H9 (cell line): ENCODE data around the gene TEX35. TPM values are rescaled to one million over a fixed set of nuclear protein-coding genes. Genes with fewer than 3 reads are reported as not detected.

Experiments used
- DNase-seq: peaks from one replicate; pipeline ENCODE4 v3.0.0-alpha.2; 2017
- H2AFZ ChIP-seq: one replicate; pipeline ENCODE4 v1.6.1; 2013; ENCODE audit warnings: mild to moderate bottlenecking, low read length, control low read depth, moderate library complexity
- H2AK5ac ChIP-seq: 2 replicates; pipeline ENCODE4 v1.6.1; 2013; ENCODE audit warnings: low read length, control low read depth, mixed read lengths; ENCODE audit not compliant: insufficient read length
- H2BK120ac ChIP-seq: one replicate; pipeline ENCODE4 v1.6.1; 2013; ENCODE audit warnings: low read depth, mild to moderate bottlenecking, low read length, control low read depth, inconsistent platforms; ENCODE audit not compliant: poor library complexity, severe bottlenecking
- H2BK12ac ChIP-seq: 2 replicates; pipeline ENCODE4 v1.6.1; 2013; ENCODE audit warnings: low read length, control low read depth, mixed read lengths, low read depth; ENCODE audit not compliant: insufficient read length
- H2BK15ac ChIP-seq: 2 replicates; pipeline ENCODE4 v1.6.1; 2013; ENCODE audit warnings: low read depth, low read length, control low read depth
- H2BK20ac ChIP-seq: one replicate; pipeline ENCODE4 v1.6.1; 2013; ENCODE audit warnings: low read depth, mild to moderate bottlenecking, low read length, control low read depth, inconsistent platforms; ENCODE audit not compliant: poor library complexity, severe bottlenecking
- H2BK5ac ChIP-seq: 2 replicates; pipeline ENCODE4 v1.6.1; 2013; ENCODE audit warnings: low read length, control low read depth, mixed read lengths; ENCODE audit not compliant: insufficient read length
- H3K14ac ChIP-seq: 2 replicates; pipeline ENCODE4 v1.6.1; 2013; ENCODE audit warnings: low read length, control low read depth; ENCODE audit not compliant: insufficient read depth
- H3K18ac ChIP-seq: 2 replicates; pipeline ENCODE4 v1.6.1; 2013; ENCODE audit warnings: low read depth, mild to moderate bottlenecking, mixed read lengths, low read length, control low read depth; ENCODE audit not compliant: insufficient read length
- H3K23ac ChIP-seq: 2 replicates; pipeline ENCODE4 v1.6.1; 2013; ENCODE audit warnings: low read length, control low read depth, mixed read lengths, low read depth; ENCODE audit not compliant: insufficient read length
- H3K23me2 ChIP-seq: 2 replicates; pipeline ENCODE4 v1.6.1; 2013; ENCODE audit warnings: low read depth, mild to moderate bottlenecking, mixed read lengths, low read length, control low read depth; ENCODE audit not compliant: insufficient read length, poor library complexity, severe bottlenecking
- H3K27ac ChIP-seq: 2 replicates; pipeline ENCODE4 v1.5.1; 2013; ENCODE audit warnings: low read length, control low read depth, mixed read lengths, low read depth; ENCODE audit not compliant: insufficient read length
- H3K27me3 ChIP-seq: 2 replicates; pipeline ENCODE4 v1.6.1; 2013; ENCODE audit warnings: low read length, control low read depth, inconsistent platforms; ENCODE audit not compliant: insufficient read depth
- H3K4ac ChIP-seq: 2 replicates; pipeline ENCODE4 v1.6.1; 2013; ENCODE audit warnings: low read depth, mild to moderate bottlenecking, control low read depth, inconsistent platforms, low read length, moderate library complexity
- H3K4me1 ChIP-seq: 2 replicates; pipeline ENCODE4 v1.6.1; 2013; ENCODE audit warnings: low read length, control low read depth, inconsistent platforms; ENCODE audit not compliant: insufficient read depth
- H3K4me2 ChIP-seq: 2 replicates; pipeline ENCODE4 v1.6.1; 2013; ENCODE audit warnings: low read length, control low read depth, mixed read lengths; ENCODE audit not compliant: insufficient read length, insufficient read depth
- H3K56ac ChIP-seq: 2 replicates; pipeline ENCODE4 v1.6.1; 2013; ENCODE audit warnings: low read depth, mild to moderate bottlenecking, mixed read lengths, low read length, control low read depth; ENCODE audit not compliant: insufficient read length
- H3K79me1 ChIP-seq: 2 replicates; pipeline ENCODE4 v1.6.1; 2013; ENCODE audit warnings: low read depth, mild to moderate bottlenecking, moderate library complexity, low read length, control low read depth, inconsistent platforms; ENCODE audit not compliant: insufficient read depth, poor library complexity, severe bottlenecking
- H3K79me2 ChIP-seq: 2 replicates; pipeline ENCODE4 v1.6.1; 2013; ENCODE audit warnings: low read length, control low read depth, inconsistent platforms; ENCODE audit not compliant: insufficient read depth
- H3K9ac ChIP-seq: 2 replicates; pipeline ENCODE4 v1.6.1; 2013; ENCODE audit warnings: low read length, control low read depth, mixed read lengths; ENCODE audit not compliant: insufficient read length; ENCODE audit errors: extremely low read depth
- H3K9me3 ChIP-seq: one replicate; pipeline ENCODE4 v1.6.1; 2013; ENCODE audit warnings: low read depth, low read length, inconsistent platforms; ENCODE audit not compliant: control insufficient read depth
- H3T11ph ChIP-seq: one replicate; pipeline ENCODE4 v1.6.1; 2013; ENCODE audit warnings: mild to moderate bottlenecking, low read length, control low read depth, inconsistent platforms
- H4K20me1 ChIP-seq: one replicate; pipeline ENCODE4 v1.6.1; 2013; ENCODE audit not compliant: control insufficient read depth, insufficient read length, insufficient read depth
- H4K5ac ChIP-seq: 2 replicates; pipeline ENCODE4 v1.6.1; 2013; ENCODE audit warnings: low read depth, mild to moderate bottlenecking, mixed read lengths, low read length, control low read depth; ENCODE audit not compliant: insufficient read length
- H4K8ac ChIP-seq: replicated peaks from 2 replicates; pipeline ENCODE4 v1.6.1; 2013; ENCODE audit warnings: low read length, control low read depth, mixed read lengths, low read depth; ENCODE audit not compliant: insufficient read length
- H4K91ac ChIP-seq: 2 replicates; pipeline ENCODE4 v1.6.1; 2013; ENCODE audit warnings: low read depth, mild to moderate bottlenecking, moderate library complexity, mixed read lengths, low read length, control low read depth; ENCODE audit not compliant: insufficient read length
- H3K27ac Mint-ChIP-seq, 3 experiments: 2 replicates in 2 of 3; 3 replicates in 1 of 3; pipeline ENCODE4 v1.8.0; 2020 to 2021; ENCODE audit warnings: mixed read lengths in 3 of 3, mild to moderate bottlenecking in 1 of 3, moderate library complexity in 1 of 3
- H3K27me3 Mint-ChIP-seq: 2 replicates; pipeline ENCODE4 v1.8.0; 2021; ENCODE audit warnings: low read depth, mild to moderate bottlenecking, moderate library complexity, mixed read lengths
- H3K36me3 Mint-ChIP-seq, 3 experiments: 2 replicates in 2 of 3; 3 replicates in 1 of 3; pipeline ENCODE4 v1.8.0; 2020 to 2021; ENCODE audit warnings: low read depth in 3 of 3, mixed read lengths in 3 of 3; ENCODE audit not compliant: insufficient read depth in 1 of 3
- H3K4me1 Mint-ChIP-seq, 2 experiments: 2 replicates each; pipeline ENCODE4 v1.8.0; 2020; ENCODE audit warnings: mixed read lengths in 2 of 2
- H3K4me3 Mint-ChIP-seq, 2 experiments: 2 replicates in 1 of 2; 3 replicates in 1 of 2; pipeline ENCODE4 v1.8.0; 2020 to 2021; ENCODE audit warnings: mild to moderate bottlenecking in 2 of 2, mixed read lengths in 2 of 2, moderate library complexity in 1 of 2
- H3K9me3 Mint-ChIP-seq, 2 experiments: 2 replicates in 1 of 2; 3 replicates in 1 of 2; pipeline ENCODE4 v1.8.0; 2020; ENCODE audit warnings: mild to moderate bottlenecking in 2 of 2, mixed read lengths in 2 of 2, moderate library complexity in 1 of 2
- CTCF ChIP-seq: fragments of 200-600 bp; sonication (generic); conservative IDR thresholded peaks from 3 replicates; pipeline ENCODE4 v1.8.0; 2021; ENCODE audit warnings: antibody characterized with exemption, mild to moderate bottlenecking
- WGBS: extraction: QIAGEN DNeasy Blood & Tissue Kit; methylation state at CpG from one replicate; pipeline ENCODE4 v1.1.7; 2013; ENCODE audit warnings: missing lambda C conversion rate, low lambda C conversion rate, mixed read lengths; ENCODE audit not compliant: insufficient read length; ENCODE audit errors: extremely low coverage; 5-methylcytosine and 5-hydroxymethylcytosine counted together
- total RNA-seq: library from RNA; stranded (reverse); gene quantifications from 2 replicates; pipeline ENCODE4 v1.2.1, GENCODE V29; 2021

The TEX35 gene
- total RNA-seq, 1 experiment from 2014 or later, result not detected

DNA sequence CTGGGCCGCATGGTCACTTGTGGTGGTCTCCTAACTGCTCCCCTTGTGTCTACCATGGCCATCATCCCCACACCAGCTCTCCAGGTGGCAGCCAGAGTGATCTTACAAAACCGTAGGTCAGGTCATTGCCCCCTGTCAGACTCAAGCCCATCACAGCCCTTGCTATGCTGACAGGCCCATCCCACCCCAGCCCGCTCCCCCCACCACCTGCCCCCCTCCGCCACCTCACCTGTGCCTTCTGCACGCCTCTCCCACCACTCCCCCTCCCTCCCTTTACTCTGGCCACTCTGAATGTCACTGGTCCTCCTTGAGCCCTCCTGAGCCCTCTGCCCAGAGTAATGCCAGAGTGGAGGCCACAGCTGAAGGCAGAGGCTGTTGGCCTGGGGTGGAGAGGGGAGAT lies 28.5 kb downstream of the TEX35 start:
- H3K18ac ChIP-seq, result no peak overlapping the region
- no peak overlapping the region for H4K8ac ChIP-seq
- peak overlapping the region; percentile 47 for H3K4me2 ChIP-seq
- no peak for DNase-seq
- H3K4me1 ChIP-seq, result no peaks in the 10 kb centered on the region; the same call in 1 of the 2 replicates
- H3K9ac ChIP-seq, result no peak overlapping the region
- no peak overlapping the region for H3K27ac ChIP-seq
- no peak overlapping the region for H2BK12ac ChIP-seq
- H2BK20ac ChIP-seq, result no peak overlapping the region
- H3K9me3 Mint-ChIP-seq, result no peaks in the 10 kb centered on the region
- no peak overlapping the region for H2BK120ac ChIP-seq
- H4K91ac ChIP-seq, result no peak overlapping the region
- no peaks in the 10 kb centered on the region for H3K79me1 ChIP-seq
- no peaks in the 10 kb centered on the region for H3K79me2 ChIP-seq
- H2BK15ac ChIP-seq, result no peak overlapping the region
- no peaks in the 10 kb centered on the region for H3K27me3 ChIP-seq
- H4K5ac ChIP-seq, result no peak overlapping the region
- H3K23ac ChIP-seq, result no peak overlapping the region
- no CpG with 5 or more reads among the region's 5 CpGs for WGBS
- peaks cover 0 to 10% (median 9%) of the 10 kb centered on the region in 3 experiments; a peak in 5 of 7 replicates for H3K36me3 Mint-ChIP-seq
- H3K4me1 Mint-ChIP-seq, result peaks cover 11 to 16% of the 10 kb centered on the region in 2 experiments
- H2AK5ac ChIP-seq, result no peak overlapping the region
- H3K4me3 Mint-ChIP-seq, result peak overlapping the region; percentile 89 to 91
- H3K56ac ChIP-seq, result no peak overlapping the region
- H3K27ac Mint-ChIP-seq, result no peak overlapping the region
- no peak for TF ChIP-seq CTCF
- H3K27me3 Mint-ChIP-seq, result no peaks in the 10 kb centered on the region
- no peak overlapping the region for H2AFZ ChIP-seq
- no peak overlapping the region for H3T11ph ChIP-seq
- H3K14ac ChIP-seq, result no peak overlapping the region
- H3K4ac ChIP-seq, result no peak overlapping the region
- H3K23me2 ChIP-seq, result peaks cover 10% of the 10 kb centered on the region
- H3K9me3 ChIP-seq, result no peaks in the 10 kb centered on the region
- H4K20me1 ChIP-seq, result no peaks in the 10 kb centered on the region
- no peak overlapping the region for H2BK5ac ChIP-seq
